HepG2 (cell line): ENCODE measurements around the gene TM4SF4. TPM values are rescaled to one million over a fixed set of nuclear protein-coding genes. Genes with fewer than 3 reads are reported as not detected.

ENCODE experiments used
- ATAC-seq: fragments of 200-7000 bp; cut with Tn5 transposase; 3 replicates; pipeline ENCODE4 v1.9.1; 2020; ENCODE audit warnings: mild to moderate bottlenecking, moderate library complexity
- BruUV-seq: library from RNA; stranded (reverse); fragments of 400-500 nt; replicated peaks from 2 replicates; lab custom pipeline; 2021; lab: Mats Ljungman, UMichigan
- CTCF ChIA-PET: fragments of 300-600 bp; formaldehyde crosslinking; extraction: SDS; loops from one replicate; lab custom pipeline; 2021; ENCODE audit warnings: low total read pairs, inconsistent platforms, low intra/inter-chr PET ratio; lab: Yijun Ruan, JAX
- POLR2A ChIA-PET: fragments of 350-600 bp; sonication (Branson Sonifier 250); formaldehyde crosslinking; loops from one replicate; lab custom pipeline; 2020; ENCODE audit warnings: antibody characterized with exemption, inconsistent platforms; lab: Yijun Ruan, JAX
- DNase-seq: peaks from one replicate; pipeline ENCODE4 v3.0.0-alpha.2; 2015; ENCODE audit warnings: low spot score
- FAIRE-seq: peaks from 3 replicates; lab custom pipeline; 2011; peaks lifted over from hg19 to GRCh38; lab: Jason Lieb, UNC
- H2AFZ ChIP-seq: one replicate; pipeline ENCODE4 v1.6.1; 2011; ENCODE audit warnings: low read length, inconsistent platforms
- H3K27ac ChIP-seq: fragments of 300-600 bp; 3 replicates; pipeline ENCODE4 v1.8.0; 2011; ENCODE audit warnings: mixed run types, mild to moderate bottlenecking, mixed read lengths, low read length, inconsistent platforms; ENCODE audit not compliant: insufficient read depth; ENCODE audit errors: extremely low read length
- H3K27me3 ChIP-seq, 2 experiments: fragments of 200-600 bp in 1 of 2; 2 replicates in 1 of 2; 3 replicates in 1 of 2; pipeline versions ENCODE4 v1.6.0 to v1.8.0; 2011; ENCODE audit warnings: low read length in 2 of 2, mild to moderate bottlenecking in 2 of 2, moderate library complexity in 2 of 2, inconsistent platforms in 1 of 2; ENCODE audit not compliant: insufficient read depth in 2 of 2, control insufficient read depth in 1 of 2
- H3K36me3 ChIP-seq, 2 experiments: fragments of 200-600 bp in 1 of 2; replicated peaks in 1 of 2; 2 replicates in 1 of 2; 3 replicates in 1 of 2; pipeline versions ENCODE4 v1.5.1 to v1.8.0; 2011; ENCODE audit warnings: low read length in 2 of 2, inconsistent platforms in 1 of 2; ENCODE audit not compliant: insufficient read depth in 2 of 2, control insufficient read depth in 1 of 2
- H3K4me1 ChIP-seq: 2 replicates; pipeline ENCODE4 v1.5.1; 2012; ENCODE audit warnings: low read length, inconsistent platforms; ENCODE audit not compliant: insufficient read depth
- H3K4me2 ChIP-seq: 2 replicates; pipeline ENCODE4 v1.6.0; 2011; ENCODE audit warnings: low read depth, low read length, inconsistent platforms
- H3K4me3 ChIP-seq, 3 experiments: fragments of 200-600 bp in 1 of 3; sonication (generic), shearing (Covaris generic) in 1 of 3; replicated peaks in 1 of 3; 2 replicates each; pipeline ENCODE4 v1.5.1; 2011 to 2016; ENCODE audit warnings: low read length in 3 of 3, inconsistent platforms in 2 of 3, low read depth in 2 of 3, mild to moderate bottlenecking in 2 of 3, control low read depth in 1 of 3, mixed read lengths in 1 of 3; ENCODE audit not compliant: insufficient read depth in 1 of 3
- H3K79me2 ChIP-seq: one replicate; pipeline ENCODE4 v1.6.1; 2011; ENCODE audit warnings: low read length, inconsistent platforms; ENCODE audit not compliant: insufficient read depth
- H3K9ac ChIP-seq: 2 replicates; pipeline ENCODE4 v1.6.0; 2011; ENCODE audit warnings: mild to moderate bottlenecking, low read depth, low read length, inconsistent platforms; ENCODE audit not compliant: insufficient read depth
- H3K9me3 ChIP-seq: 2 replicates; pipeline ENCODE4 v1.5.1; 2012; ENCODE audit warnings: mild to moderate bottlenecking, low read length
- H4K20me1 ChIP-seq: 2 replicates; pipeline ENCODE4 v1.6.0; 2011; ENCODE audit warnings: inconsistent platforms, mild to moderate bottlenecking, low read length, moderate library complexity; ENCODE audit not compliant: insufficient read depth
- BCL6 ChIP-seq: IDR thresholded peaks from 2 replicates; pipeline ENCODE4 v1.6.1; 2016; ENCODE audit warnings: missing genetic modification reagents, missing compliant biosample characterization
- CTCF ChIP-seq: sonication (generic); formaldehyde crosslinking; IDR thresholded peaks from 2 replicates; pipeline ENCODE4 v1.5.0; 2020; ENCODE audit warnings: mild to moderate bottlenecking, missing genetic modification reagents, moderate library complexity
- LRRFIP1 ChIP-seq: sonication (generic); formaldehyde crosslinking; conservative IDR thresholded peaks from 2 replicates; pipeline ENCODE4 v1.4.0; 2020; ENCODE audit warnings: missing genetic modification reagents
- MAZ ChIP-seq, 2 experiments: sonication (generic) in 1 of 2; formaldehyde crosslinking in 1 of 2; IDR thresholded peaks; 2 replicates each; pipeline versions ENCODE4 v1.5.0 to v1.6.1; 2012 to 2020; ENCODE audit warnings: low read depth in 2 of 2, mild to moderate bottlenecking in 2 of 2, borderline replicate concordance in 1 of 2, improper control_type of control experiment in 1 of 2, low read length in 1 of 2, missing genetic modification reagents in 1 of 2, moderate library complexity in 1 of 2
- PATZ1 ChIP-seq: sonication (generic); formaldehyde crosslinking; IDR thresholded peaks from 2 replicates; pipeline ENCODE4 v1.4.0; 2020; ENCODE audit warnings: missing genetic modification reagents
- RAD21 ChIP-seq: fragments of 450-650 bp; formaldehyde crosslinking; IDR thresholded peaks from 2 replicates; pipeline ENCODE4 v1.5.0; 2020; ENCODE audit warnings: mild to moderate bottlenecking
- SMC3 ChIP-seq: IDR thresholded peaks from 2 replicates; pipeline ENCODE4 v1.6.1; 2011; ENCODE audit warnings: low read length, improper control_type of control experiment
- STAG1 ChIP-seq: sonication (generic); formaldehyde crosslinking; IDR thresholded peaks from 2 replicates; pipeline ENCODE4 v1.4.0; 2020; ENCODE audit warnings: missing genetic modification reagents
- WGBS: methylation state at CpG from one replicate; pipeline ENCODE4 v1.1.6; 2017; ENCODE audit warnings: low lambda C conversion rate; 5-methylcytosine and 5-hydroxymethylcytosine counted together
- in situ Hi-C: cut with HindIII; loops from 2 replicates; pipeline ENCODE4 v1.10.0; 2017; ENCODE audit warnings: low pct_unique_long_range_greater_than_20kb; ENCODE audit not compliant: extremely low pct_ligation_motif_present
- intact Hi-C: fragments of 100-400 bp; cut with micrococcal nuclease; formaldehyde crosslinking; loops from one replicate; pipeline ENCODE4 v1.10.0; 2022; ENCODE audit not compliant: unreplicated experiment
- polyA plus RNA-seq, 8 experiments: library from polyadenylated mRNA; depleted of rRNA in 3 of 8; stranded (reverse) in 7 of 8; unstranded in 1 of 8; fragments of >200 nt; fragmentation: Illumina TruSeq in 4 of 8; extraction: Trizol in 4 of 8; gene quantifications; 2 replicates each; pipeline versions ENCODE4 v1.2.1 to v1.2.3, GENCODE V29; 2011 to 2016; ENCODE audit warnings: low read depth in 4 of 8, missing spikeins in 1 of 8, mixed read lengths in 1 of 8; ENCODE audit not compliant: insufficient read depth in 1 of 8
- total RNA-seq, 5 experiments: library from RNA; depleted of rRNA; stranded (reverse); fragments of >200 nt; fragmentation: Illumina TruSeq; extraction: Trizol; gene quantifications; 2 replicates each; pipeline ENCODE4 v1.2.3, GENCODE V29; 2016; ENCODE audit warnings: low read depth in 1 of 5

Gene TM4SF4
- total and polyA plus RNA-seq, 2 of the 13 experiments (the other 11 are each of a cell fraction or from before 2014, with no cell fraction given) = 0.63 to 0.95 TPM

- Histone ChIP-seq H3K36me3 (no peaks in the 10 kb centered on the region), H3K4me1 (peaks cover 27% of the 10 kb centered on the region), H3K4me3 (no peak overlapping the region), H3K27ac (no peak overlapping the region), H3K27me3 (no peaks in the 10 kb centered on the region), H2AFZ (no peak overlapping the region), H3K79me2 (no peaks in the 10 kb centered on the region), H4K20me1 (no peaks in the 10 kb centered on the region), H3K4me2 (no peak overlapping the region), H3K9ac (no peak overlapping the region), H3K9me3 (no peaks in the 10 kb centered on the region)
- peak; percentile 46; the same call in 1 of the 2 replicates for TF ChIP-seq SMC3
- TF ChIP-seq MAZ (IDR thresholded peaks at IDR 0.05; ENCODE audit: borderline replicate concordance, low read depth, low read length) = 0 out of 2 replicates have a peak, but pooled peaks have one; percentile 43
- no peak for TF ChIP-seq MAZ (CRISPR knock-in tag; IDR thresholded peaks at IDR 0.05; ENCODE audit: low read depth)
- peak; percentile 90 for TF ChIP-seq PATZ1 (CRISPR knock-in tag)
- TF ChIP-seq LRRFIP1 (CRISPR knock-in tag) = no peak
- peak; percentile 69 for TF ChIP-seq CTCF (CRISPR knock-in tag)
- TF ChIP-seq STAG1 = peak; percentile 66
- TF ChIP-seq BCL6 (CRISPR knock-in tag) = no peak
- peak; percentile 36; the same call in 1 of the 2 replicates for TF ChIP-seq RAD21 (CRISPR knock-in tag)
- ATAC-seq = peak; percentile 37; the same call in 2 of the 3 replicates
- CTCF ChIA-PET = interaction anchor here (1.0 to 1.6 kb wide), 3 partner anchors 89 to 137 kb away, joined by 3 to 8 read pairs (median 6); no protein-coding TSS in a partner anchor
- POLR2A ChIA-PET = interaction anchor here (1.3 kb wide), 1 partner anchor 117 kb away, joined by 3 read pairs; no protein-coding TSS in a partner anchor
- intact Hi-C loops = loop anchor here (2.0 to 10.0 kb wide), 3 partner anchors 96 to 214 kb away; no protein-coding TSS in a partner anchor
- peak; percentile 23 for FAIRE-seq
- DNase-seq = no peak
- in situ Hi-C loops = loop anchor here (10.0 kb wide), 2 partner anchors 364 to 534 kb away; partner anchors contain the start of gene HPS3
- 34% methylated on average over 6 of the region's 6 CpGs for WGBS
- BruUV-seq = no TSS peak
Observed at GRCh38 chr3:149489060-149489690, 14.7 kb downstream of the TM4SF4 start.
